KOPT-K1 (cell line): Measurements from ENCODE around the gene TTLL9.

Experiments used
- H3K27ac ChIP-seq: fragments of 200-600 bp; sonication (generic); 2 replicates; pipeline ENCODE4 v1.5.1; 2016; ENCODE audit warnings: antibody characterized with exemption, mild to moderate bottlenecking, low read depth, low read length; ENCODE audit not compliant: poor library complexity, severe bottlenecking
- H3K36me3 ChIP-seq: fragments of 200-600 bp; sonication (generic); 2 replicates; pipeline ENCODE4 v1.5.1; 2017; ENCODE audit warnings: antibody characterized with exemption, mild to moderate bottlenecking, low read length, moderate library complexity; ENCODE audit not compliant: insufficient read depth
- H3K9me3 ChIP-seq: fragments of 200-600 bp; sonication (generic); 2 replicates; pipeline ENCODE4 v1.5.1; 2017; ENCODE audit warnings: antibody characterized with exemption, low read length, mild to moderate bottlenecking; ENCODE audit not compliant: insufficient read depth, poor library complexity, severe bottlenecking

The TTLL9 gene

GRCh38 chr20:31969991-31970390, 99.6 kb downstream of the TTLL9 start:
- no peak overlapping the region for H3K27ac ChIP-seq
- no peaks in the 10 kb centered on the region for H3K9me3 ChIP-seq
- H3K36me3 ChIP-seq: no peaks in the 10 kb centered on the region

GRCh38 chr20:31972471-31973021, 102.1 kb downstream of the TTLL9 start:
- Histone ChIP-seq H3K27ac (no peak overlapping the region), H3K36me3 (no peaks in the 10 kb centered on the region), H3K9me3 (no peaks in the 10 kb centered on the region)

- no peaks in the 10 kb centered on the region for H3K9me3 ChIP-seq
- H3K27ac ChIP-seq: no peak overlapping the region
Measured at GRCh38 chr20:31974296-31974695, 103.9 kb downstream of the TTLL9 start.

GRCh38 chr20:31974951-31975487, 104.6 kb downstream of the TTLL9 start:
- no peaks in the 10 kb centered on the region for H3K9me3 ChIP-seq
- H3K27ac ChIP-seq: no peak overlapping the region
- no peaks in the 10 kb centered on the region for H3K36me3 ChIP-seq

More at GRCh38 chr20:31974296-31974695, 103.9 kb downstream of the TTLL9 start:
- no peaks in the 10 kb centered on the region for H3K36me3 ChIP-seq

GRCh38 chr20:31975874-31976273, 105.4 kb downstream of the TTLL9 start:
- H3K36me3 ChIP-seq: no peaks in the 10 kb centered on the region
- H3K27ac ChIP-seq: no peak overlapping the region
- no peaks in the 10 kb centered on the region for H3K9me3 ChIP-seq

GRCh38 chr20:31977080-31977479, 106.6 kb downstream of the TTLL9 start:
- Histone ChIP-seq H3K9me3 (no peaks in the 10 kb centered on the region), H3K36me3 (no peaks in the 10 kb centered on the region), H3K27ac (no peak overlapping the region)

- no peaks in the 10 kb centered on the region for H3K36me3 ChIP-seq
- H3K9me3 ChIP-seq: no peaks in the 10 kb centered on the region
- H3K27ac ChIP-seq: no peak overlapping the region
Measured at GRCh38 chr20:31979713-31980426, 109.4 kb downstream of the TTLL9 start.

- Histone ChIP-seq H3K36me3 (no peaks in the 10 kb centered on the region), H3K27ac (no peak overlapping the region)
Measured at GRCh38 chr20:31981784-31982183, 111.3 kb downstream of the TTLL9 start.

GRCh38 chr20:31984981-31985471, 114.6 kb downstream of the TTLL9 start:
- H3K9me3 ChIP-seq: no peaks in the 10 kb centered on the region
- no peaks in the 10 kb centered on the region for H3K36me3 ChIP-seq
- H3K27ac ChIP-seq: no peak overlapping the region

More at GRCh38 chr20:31981784-31982183, 111.3 kb downstream of the TTLL9 start:
- H3K9me3 ChIP-seq: no peaks in the 10 kb centered on the region

- Histone ChIP-seq H3K27ac (no peak overlapping the region), H3K9me3 (no peaks in the 10 kb centered on the region), H3K36me3 (no peaks in the 10 kb centered on the region)
Measured at GRCh38 chr20:31987744-31988143, 117.3 kb downstream of the TTLL9 start.

GRCh38 chr20:31988430-31989015, 118.1 kb downstream of the TTLL9 start:
- Histone ChIP-seq H3K36me3 (no peaks in the 10 kb centered on the region), H3K27ac (no peak overlapping the region), H3K9me3 (no peaks in the 10 kb centered on the region)

GRCh38 chr20:31989030-31989645, 118.7 kb downstream of the TTLL9 start:
- Histone ChIP-seq H3K27ac (no peak overlapping the region), H3K36me3 (no peaks in the 10 kb centered on the region), H3K9me3 (no peaks in the 10 kb centered on the region)

GRCh38 chr20:31990641-31991338, 120.4 kb downstream of the TTLL9 start:
- H3K9me3 ChIP-seq: no peaks in the 10 kb centered on the region
- no peak overlapping the region for H3K27ac ChIP-seq
- no peaks in the 10 kb centered on the region for H3K36me3 ChIP-seq

- no peaks in the 10 kb centered on the region for H3K9me3 ChIP-seq
- H3K36me3 ChIP-seq: no peaks in the 10 kb centered on the region
- no peak overlapping the region for H3K27ac ChIP-seq
Measured at GRCh38 chr20:31991339-31991705, 120.9 kb downstream of the TTLL9 start.

- Histone ChIP-seq H3K27ac (no peak overlapping the region), H3K9me3 (no peaks in the 10 kb centered on the region), H3K36me3 (no peaks in the 10 kb centered on the region)
Measured at GRCh38 chr20:31992086-31992485, 121.7 kb downstream of the TTLL9 start.
